GM13977 (cell line): ENCODE data around the gene HSPB1.

ENCODE experiments used
- DNase-seq: peaks from one replicate; pipeline ENCODE4 v3.0.0; 2012; ENCODE audit warnings: low spot score
- in situ Hi-C: fragments of 300-500 bp; cut with MboI; formaldehyde crosslinking; loops from one replicate; pipeline ENCODE4 v1.12.0; 2022; ENCODE audit warnings: low sequenced_read_pairs, low pct_unique_long_range_greater_than_20kb, mixed read lengths, inconsistent platforms; ENCODE audit not compliant: unreplicated experiment
- TF ChIP-seq, protein P1 (sequence below): IDR thresholded peaks from 2 replicates; pipeline ENCODE4 v1.5.1; 2012; ENCODE audit warnings: mild to moderate bottlenecking, control low read depth; ENCODE audit not compliant: insufficient read depth; ENCODE audit errors: extremely low read depth, missing control alignments

The HSPB1 gene

GRCh38 chr7:76353744-76354143 lies 51.3 kb downstream of the HSPB1 start:
- TF ChIP-seq, protein P1, sequence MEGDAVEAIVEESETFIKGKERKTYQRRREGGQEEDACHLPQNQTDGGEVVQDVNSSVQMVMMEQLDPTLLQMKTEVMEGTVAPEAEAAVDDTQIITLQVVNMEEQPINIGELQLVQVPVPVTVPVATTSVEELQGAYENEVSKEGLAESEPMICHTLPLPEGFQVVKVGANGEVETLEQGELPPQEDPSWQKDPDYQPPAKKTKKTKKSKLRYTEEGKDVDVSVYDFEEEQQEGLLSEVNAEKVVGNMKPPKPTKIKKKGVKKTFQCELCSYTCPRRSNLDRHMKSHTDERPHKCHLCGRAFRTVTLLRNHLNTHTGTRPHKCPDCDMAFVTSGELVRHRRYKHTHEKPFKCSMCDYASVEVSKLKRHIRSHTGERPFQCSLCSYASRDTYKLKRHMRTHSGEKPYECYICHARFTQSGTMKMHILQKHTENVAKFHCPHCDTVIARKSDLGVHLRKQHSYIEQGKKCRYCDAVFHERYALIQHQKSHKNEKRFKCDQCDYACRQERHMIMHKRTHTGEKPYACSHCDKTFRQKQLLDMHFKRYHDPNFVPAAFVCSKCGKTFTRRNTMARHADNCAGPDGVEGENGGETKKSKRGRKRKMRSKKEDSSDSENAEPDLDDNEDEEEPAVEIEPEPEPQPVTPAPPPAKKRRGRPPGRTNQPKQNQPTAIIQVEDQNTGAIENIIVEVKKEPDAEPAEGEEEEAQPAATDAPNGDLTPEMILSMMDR: no peak
- in situ Hi-C loops: no loop called here
- DNase-seq: no peak
